Measurements from ENCODE around the gene CHMP4A.

The CHMP4A gene

GRCh38 chr14:24162093-24162492 lies 51.2 kb downstream of the CHMP4A start:
- no peaks in the 10 kb centered on the region for H3K27me3 ChIP-seq (ENCODE audit: insufficient read depth, poor library complexity, severe bottlenecking)
- peak overlapping the region; percentile 71 for H3K27ac ChIP-seq (ENCODE audit: poor library complexity, severe bottlenecking)
- H3K4me1 ChIP-seq (ENCODE audit: insufficient read depth, poor library complexity, severe bottlenecking), result peaks cover 3% of the 10 kb centered on the region
- no peaks in the 10 kb centered on the region for H3K9me3 ChIP-seq (ENCODE audit: severe bottlenecking)
- TF ChIP-seq CTCF (IDR thresholded peaks at IDR 0.05; ENCODE audit: poor library complexity, severe bottlenecking), result no peak
- peaks cover 71% of the 10 kb centered on the region for H3K36me3 ChIP-seq (ENCODE audit: low read depth)
- peak overlapping the region; percentile 51 for H3K4me3 ChIP-seq (ENCODE audit: severe bottlenecking)
- ATAC-seq (ENCODE audit: low read depth) (peak; percentile 0; the same call in 1 of the 3 replicates), DNase-seq (ENCODE audit: low spot score) (no peak)

- H3K4me3 ChIP-seq (ENCODE audit: severe bottlenecking), result peak within 1 kb of the TSS; percentile 51
- peak; percentile 99 for TF ChIP-seq CTCF (IDR thresholded peaks at IDR 0.05; ENCODE audit: poor library complexity, severe bottlenecking)
- peaks cover 74% of the 10 kb centered on the region for H3K36me3 ChIP-seq (ENCODE audit: low read depth)
- H3K27me3 ChIP-seq (ENCODE audit: insufficient read depth, poor library complexity, severe bottlenecking), result no peaks in the 10 kb centered on the region
- no peaks in the 10 kb centered on the region for H3K9me3 ChIP-seq (ENCODE audit: severe bottlenecking)
- DNase-seq (ENCODE audit: low spot score) (no peak), ATAC-seq (ENCODE audit: low read depth) (peak; percentile 85)
- peak within 1 kb of the TSS; percentile 71 for H3K27ac ChIP-seq (ENCODE audit: poor library complexity, severe bottlenecking)
- peaks cover 3% of the 10 kb centered on the region for H3K4me1 ChIP-seq (ENCODE audit: insufficient read depth, poor library complexity, severe bottlenecking)
Measured at GRCh38 chr14:24160850-24161804, 52.2 kb downstream of the CHMP4A start, which contains the start of gene IRF9. TSS of gene IRF9 (plus strand) at chr14:24161265. CDS start at chr14:24162145, 880 bp downstream.

GRCh38 chr14:24160499-24160849 lies 52.8 kb downstream of the CHMP4A start:
- H3K4me3 ChIP-seq (ENCODE audit: severe bottlenecking), result no peak overlapping the region
- no peak for TF ChIP-seq CTCF (IDR thresholded peaks at IDR 0.05; ENCODE audit: poor library complexity, severe bottlenecking)
- H3K27me3 ChIP-seq (ENCODE audit: insufficient read depth, poor library complexity, severe bottlenecking), result no peaks in the 10 kb centered on the region
- H3K9me3 ChIP-seq (ENCODE audit: severe bottlenecking), result no peaks in the 10 kb centered on the region
- DNase-seq (ENCODE audit: low spot score) (no peak), ATAC-seq (ENCODE audit: low read depth) (no peak)
- H3K4me1 ChIP-seq (ENCODE audit: insufficient read depth, poor library complexity, severe bottlenecking), result peaks cover 3% of the 10 kb centered on the region
- peaks cover 74% of the 10 kb centered on the region for H3K36me3 ChIP-seq (ENCODE audit: low read depth)
- H3K27ac ChIP-seq (ENCODE audit: poor library complexity, severe bottlenecking), result peak overlapping the region; percentile 71

- TF ChIP-seq CTCF (IDR thresholded peaks at IDR 0.05; ENCODE audit: poor library complexity, severe bottlenecking), result no peak
- H3K27ac ChIP-seq (ENCODE audit: poor library complexity, severe bottlenecking), result peak overlapping the region; percentile 71
- H3K27me3 ChIP-seq (ENCODE audit: insufficient read depth, poor library complexity, severe bottlenecking), result no peaks in the 10 kb centered on the region
- no peak for DNase-seq (ENCODE audit: low spot score)
- peaks cover 74% of the 10 kb centered on the region for H3K36me3 ChIP-seq (ENCODE audit: low read depth)
- H3K4me1 ChIP-seq (ENCODE audit: insufficient read depth, poor library complexity, severe bottlenecking), result peaks cover 3% of the 10 kb centered on the region
- no peak for ATAC-seq (ENCODE audit: low read depth)
- H3K9me3 ChIP-seq (ENCODE audit: severe bottlenecking), result no peaks in the 10 kb centered on the region
- no peak overlapping the region for H3K4me3 ChIP-seq (ENCODE audit: severe bottlenecking)
Measured at GRCh38 chr14:24159777-24160498, 53.4 kb downstream of the CHMP4A start.
